CD4-positive, alpha-beta memory T cell (primary cell): ENCODE data around the gene IRAK2. TPM values are rescaled to one million over a fixed set of nuclear protein-coding genes. Genes with fewer than 3 reads are reported as not detected.
A peak's percentile ranks its signal among the peaks of the same experiment; 100 is the strongest.

ENCODE experiments used
- CTCF ChIA-PET: fragments of 350-600 bp; sonication (Branson Sonifier 250); formaldehyde crosslinking; loops from one replicate; lab custom pipeline; 2021; ENCODE audit warnings: inconsistent platforms; ENCODE audit not compliant: partially characterized antibody; lab: Charles Lee
- POLR2A ChIA-PET: fragments of 350-600 bp; sonication (Branson Sonifier 250); formaldehyde crosslinking; loops from one replicate; lab custom pipeline; 2021; ENCODE audit not compliant: partially characterized antibody; lab: Charles Lee
- DNase-seq, 5 donors: peaks; one replicate each; pipeline versions ENCODE4 v3.0.0 to v3.0.0-alpha.2; 2020 to 2022; ENCODE audit warnings: mixed read lengths in 1 of 5
- H3K27ac ChIP-seq: one replicate; pipeline ENCODE4 v1.7.0; 2013; ENCODE audit warnings: low read depth, low read length
- H3K27me3 ChIP-seq: 2 replicates; pipeline ENCODE4 v1.7.0; 2013; ENCODE audit warnings: mild to moderate bottlenecking, low read length, moderate library complexity; ENCODE audit not compliant: insufficient read depth
- H3K36me3 ChIP-seq: 2 replicates; pipeline ENCODE4 v1.7.0; 2013; ENCODE audit warnings: mild to moderate bottlenecking, low read length, moderate library complexity; ENCODE audit not compliant: insufficient read depth
- H3K4me1 ChIP-seq: 2 replicates; pipeline ENCODE4 v1.7.0; 2013; ENCODE audit warnings: mild to moderate bottlenecking, low read length, moderate library complexity; ENCODE audit not compliant: insufficient read depth
- H3K4me3 ChIP-seq, 2 donors: one replicate each; pipeline ENCODE4 v1.7.0; 2013; ENCODE audit warnings: low read length in 2 of 2, mild to moderate bottlenecking in 1 of 2
- H3K9me3 ChIP-seq, 2 donors: one replicate each; pipeline ENCODE4 v1.7.0; 2013; ENCODE audit warnings: low read length in 2 of 2, control low read depth in 1 of 2; ENCODE audit not compliant: control insufficient read depth in 1 of 2
- H3K27ac Mint-ChIP-seq, 7 donors: one replicate each; pipeline ENCODE4 v1.8.0; 2020 to 2021; ENCODE audit warnings: mixed read lengths in 7 of 7, mild to moderate bottlenecking in 6 of 7, inconsistent platforms in 3 of 7, moderate library complexity in 3 of 7
- H3K27me3 Mint-ChIP-seq, 2 donors: one replicate each; pipeline ENCODE4 v1.8.0; 2020 to 2021; ENCODE audit warnings: mixed read lengths in 2 of 2
- H3K36me3 Mint-ChIP-seq, 2 donors: one replicate each; pipeline ENCODE4 v1.8.0; 2020 to 2021; ENCODE audit warnings: mixed read lengths in 2 of 2, inconsistent platforms in 1 of 2, mild to moderate bottlenecking in 1 of 2
- H3K4me1 Mint-ChIP-seq, 4 donors: one replicate each; pipeline ENCODE4 v1.8.0; 2020 to 2021; ENCODE audit warnings: mixed read lengths in 4 of 4, mild to moderate bottlenecking in 1 of 4
- H3K4me3 Mint-ChIP-seq, 8 donors: one replicate each; pipeline ENCODE4 v1.8.0; 2020 to 2021; ENCODE audit warnings: mixed read lengths in 8 of 8, mild to moderate bottlenecking in 7 of 8, moderate library complexity in 6 of 8, inconsistent platforms in 3 of 8
- H3K9me3 Mint-ChIP-seq, 8 donors: one replicate each; pipeline ENCODE4 v1.8.0; 2020 to 2021; ENCODE audit warnings: mixed read lengths in 8 of 8, mild to moderate bottlenecking in 5 of 8, inconsistent platforms in 3 of 8, moderate library complexity in 1 of 8
- intact Hi-C: fragments of 100-400 bp; cut with micrococcal nuclease; formaldehyde crosslinking; loops from one replicate; pipeline ENCODE4 v1.15.1; 2023
- polyA plus RNA-seq, 2 donors: library from polyadenylated mRNA; unstranded; fragments of 300-500 nt; fragmentation: Illumina TruSeq; gene quantifications; one replicate each; pipeline ENCODE4 v1.2.3, GENCODE V29; 2021
- total RNA-seq, 2 experiments: library from RNA; stranded (reverse); gene quantifications; one replicate each; pipeline ENCODE4 v1.2.3, GENCODE V29; 2021

IRAK2 gene
- total and polyA plus RNA-seq, 4 experiments from 2014 or later = 4.4 to 5.8 (median 5.1) TPM

DNA sequence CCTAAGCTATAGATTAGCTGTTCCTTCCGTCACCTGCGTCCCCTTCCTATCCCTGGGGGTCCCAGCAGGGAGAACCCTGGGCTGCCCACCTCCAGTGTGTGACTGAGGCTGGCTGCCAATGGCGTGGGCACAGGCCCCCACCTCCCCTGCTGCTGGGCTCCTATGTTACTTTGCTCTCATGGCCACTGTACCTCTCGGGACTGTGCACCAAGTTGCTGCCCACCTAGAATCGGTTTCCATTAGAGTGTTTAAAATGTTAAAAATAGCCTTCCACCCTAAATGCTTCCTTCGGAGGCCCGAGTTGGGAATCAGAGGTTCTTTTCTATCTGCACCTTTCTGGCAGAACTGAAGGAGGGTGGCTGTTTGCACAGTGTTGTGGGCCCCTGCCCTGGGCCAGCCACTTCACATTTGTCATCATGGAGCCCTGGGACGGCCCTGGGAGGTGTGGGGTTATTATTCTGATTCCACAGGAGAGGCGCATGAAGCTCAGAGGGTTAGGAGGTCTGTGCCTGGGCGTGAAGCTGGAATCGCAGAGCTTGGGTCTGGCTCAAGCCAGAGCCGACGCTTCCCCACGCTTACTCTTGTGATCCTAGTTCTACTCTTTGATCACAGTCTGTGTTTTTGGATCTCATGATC is 29.1 kb downstream of the IRAK2 start:
- H3K36me3 ChIP-seq = no peaks in the 10 kb centered on the region
- intact Hi-C loops = loop anchor here (1.0 to 2.0 kb wide), 2 partner anchors 29 to 48 kb away; partner anchors contain the start of gene IRAK2
- peak overlapping the region in 1 of 2 donors; percentile 29 for H3K4me3 ChIP-seq
- Mint-ChIP-seq H3K27me3 (no peaks in the 10 kb centered on the region), H3K27ac (peak overlapping the region; percentile 98 to 100 (median 99)), H3K4me3 (peak overlapping the region; percentile 62 to 89 (median 82)), H3K36me3 (peaks cover 4% of the 10 kb centered on the region in 2 donors), H3K4me1 (peaks cover 69 to 93% (median 81%) of the 10 kb centered on the region in 4 donors), H3K9me3 (no peaks in the 10 kb centered on the region)
- peak in 1 of 5 donors; percentile 39 for DNase-seq
- ChIA-PET CTCF (interaction anchor here (0.5 to 5.1 kb wide), 21 partner anchors 8 to 401 kb away, joined by 3 to 48 read pairs (median 4); partner anchors contain the start of genes ARPC4, IRAK2, TADA3 and VHL), POLR2A (interaction anchor here (0.8 to 9.0 kb wide), 25 partner anchors 8 to 401 kb away, joined by 3 to 80 read pairs (median 5); partner anchors contain the start of genes ARPC4, BRK1, CRELD1 and IL17RE)
- H3K27me3 ChIP-seq = no peaks in the 10 kb centered on the region
- peaks cover 97% of the 10 kb centered on the region for H3K4me1 ChIP-seq
- H3K9me3 ChIP-seq = no peaks in the 10 kb centered on the region
- H3K27ac ChIP-seq = peak overlapping the region; percentile 87

DNA sequence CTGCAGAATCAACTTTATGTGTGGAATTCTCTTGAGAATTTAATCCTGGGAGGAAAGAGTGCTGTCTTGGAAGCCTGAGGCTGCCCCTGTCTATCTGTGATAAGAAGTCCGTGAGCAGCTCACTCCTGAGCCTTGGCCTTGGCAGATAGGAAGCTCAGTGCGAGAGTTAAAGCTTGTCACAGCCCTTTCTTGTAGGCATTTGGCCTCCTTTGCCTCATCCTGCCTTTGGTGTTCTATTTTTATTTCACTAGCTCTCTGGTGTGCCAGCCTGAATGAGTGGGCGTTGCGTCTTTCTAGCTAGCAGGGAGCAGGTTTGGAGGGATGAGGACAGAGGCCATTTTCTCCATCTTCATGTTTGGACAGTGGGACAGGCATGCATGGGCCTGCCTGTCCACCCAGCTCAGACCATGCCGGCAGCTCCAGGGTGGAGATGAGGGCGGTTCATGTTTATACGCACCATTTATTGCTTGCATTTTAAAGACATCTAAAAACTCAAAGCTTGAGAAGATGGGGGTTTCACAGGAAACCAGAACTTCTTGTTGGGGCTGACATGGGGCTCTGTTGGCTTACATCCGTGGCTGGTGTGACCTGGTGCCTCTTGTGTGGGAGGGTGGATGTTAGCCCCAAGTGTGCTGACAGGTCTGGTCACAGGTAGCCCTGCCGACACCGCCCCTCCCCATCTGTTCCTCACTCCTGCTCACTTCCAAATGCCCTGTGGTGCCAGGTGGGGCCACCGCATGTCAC is 29.8 kb downstream of the IRAK2 start:
- peak overlapping the region; percentile 87 for H3K27ac ChIP-seq
- peak overlapping the region in 1 of 2 donors; percentile 29 for H3K4me3 ChIP-seq
- peaks cover 69 to 93% (median 81%) of the 10 kb centered on the region in 4 donors for H3K4me1 Mint-ChIP-seq
- no peaks in the 10 kb centered on the region for H3K27me3 Mint-ChIP-seq
- no peaks in the 10 kb centered on the region for H3K9me3 Mint-ChIP-seq
- intact Hi-C loops = loop anchor here (1.0 to 2.0 kb wide), 2 partner anchors 30 to 48 kb away; partner anchors contain the start of gene IRAK2
- H3K4me1 ChIP-seq = peaks cover 97% of the 10 kb centered on the region
- H3K27me3 ChIP-seq = no peaks in the 10 kb centered on the region
- peak overlapping the region; percentile 62 to 89 (median 82) for H3K4me3 Mint-ChIP-seq
- H3K36me3 ChIP-seq = no peaks in the 10 kb centered on the region
- H3K9me3 ChIP-seq = no peaks in the 10 kb centered on the region
- peak overlapping the region; percentile 98 to 100 (median 99) for H3K27ac Mint-ChIP-seq
- POLR2A ChIA-PET = interaction anchor here (0.8 to 9.0 kb wide), 23 partner anchors 8 to 402 kb away, joined by 3 to 80 read pairs (median 5); partner anchors contain the start of genes ARPC4, CRELD1, IL17RE and IRAK2
- CTCF ChIA-PET = interaction anchor here (0.5 to 5.1 kb wide), 17 partner anchors 9 to 402 kb away, joined by 3 to 48 read pairs (median 4); partner anchors contain the start of genes ARPC4, IRAK2, TADA3 and VHL
- peaks cover 0 to 7% of the 10 kb centered on the region in 2 donors for H3K36me3 Mint-ChIP-seq
- DNase-seq = peak; percentile 69 to 87 (median 72)

DNA sequence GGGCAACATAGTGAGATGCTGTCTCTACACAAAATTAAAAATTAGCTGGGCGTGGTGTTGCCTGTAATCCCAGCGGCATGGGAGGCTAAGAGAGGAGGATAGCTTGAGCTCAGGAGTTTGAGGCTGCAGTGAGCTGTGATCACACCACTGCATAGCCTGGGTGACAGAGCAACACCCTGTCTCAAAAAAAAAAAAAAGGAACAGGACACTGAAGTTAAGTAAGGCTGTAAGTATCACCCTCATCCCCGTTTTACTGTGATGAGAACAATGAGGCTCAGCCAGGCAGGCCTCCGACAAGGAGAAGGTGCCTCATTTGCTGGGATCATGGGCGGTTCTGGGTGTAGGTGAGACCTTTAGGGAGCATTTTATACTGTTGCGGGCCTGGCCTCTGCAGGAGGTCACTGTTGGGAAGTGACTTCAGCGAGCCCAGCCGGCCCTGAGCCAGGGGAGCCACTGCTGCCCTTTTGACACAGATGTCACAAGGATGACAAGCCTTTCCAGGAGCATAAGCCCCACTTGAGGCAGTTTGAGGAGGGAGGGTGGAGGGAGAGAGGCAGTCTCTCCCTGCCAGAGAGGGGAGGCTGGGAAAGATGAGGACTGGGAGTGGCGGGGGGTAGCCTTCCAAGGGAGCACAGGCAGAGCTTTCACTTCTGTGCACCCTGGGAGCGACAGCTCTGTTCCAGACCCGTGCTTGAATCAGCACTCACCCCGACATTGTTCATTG is 30.8 kb downstream of the IRAK2 start:
- H3K4me3 Mint-ChIP-seq = peak overlapping the region; percentile 62 to 89 (median 82)
- Histone ChIP-seq H3K4me1 (peaks cover 97% of the 10 kb centered on the region), H3K4me3 (peak overlapping the region in 1 of 2 donors; percentile 29), H3K27me3 (no peaks in the 10 kb centered on the region), H3K27ac (peak overlapping the region; percentile 87), H3K36me3 (no peaks in the 10 kb centered on the region), H3K9me3 (no peaks in the 10 kb centered on the region)
- no peaks in the 10 kb centered on the region for H3K9me3 Mint-ChIP-seq
- peak overlapping the region; percentile 98 to 100 (median 99) for H3K27ac Mint-ChIP-seq
- intact Hi-C loops = loop anchor here (2.0 kb wide), 1 partner anchor 31 kb away; the partner anchor contains the start of gene IRAK2
- CTCF ChIA-PET = interaction anchor here (2.0 to 2.7 kb wide), 4 partner anchors 10 to 32 kb away, joined by 4 to 20 read pairs (median 10); no protein-coding TSS in a partner anchor
- no peak for DNase-seq
- H3K27me3 Mint-ChIP-seq = no peaks in the 10 kb centered on the region
- H3K4me1 Mint-ChIP-seq = peaks cover 63 to 91% (median 76%) of the 10 kb centered on the region in 4 donors
- POLR2A ChIA-PET = interaction anchor here (1.2 to 9.0 kb wide), 8 partner anchors 9 to 53 kb away, joined by 4 to 80 read pairs (median 18); partner anchors contain the start of genes IRAK2, TATDN2 and VHL
- H3K36me3 Mint-ChIP-seq = peaks cover under 1 to 7% of the 10 kb centered on the region in 2 donors

DNA sequence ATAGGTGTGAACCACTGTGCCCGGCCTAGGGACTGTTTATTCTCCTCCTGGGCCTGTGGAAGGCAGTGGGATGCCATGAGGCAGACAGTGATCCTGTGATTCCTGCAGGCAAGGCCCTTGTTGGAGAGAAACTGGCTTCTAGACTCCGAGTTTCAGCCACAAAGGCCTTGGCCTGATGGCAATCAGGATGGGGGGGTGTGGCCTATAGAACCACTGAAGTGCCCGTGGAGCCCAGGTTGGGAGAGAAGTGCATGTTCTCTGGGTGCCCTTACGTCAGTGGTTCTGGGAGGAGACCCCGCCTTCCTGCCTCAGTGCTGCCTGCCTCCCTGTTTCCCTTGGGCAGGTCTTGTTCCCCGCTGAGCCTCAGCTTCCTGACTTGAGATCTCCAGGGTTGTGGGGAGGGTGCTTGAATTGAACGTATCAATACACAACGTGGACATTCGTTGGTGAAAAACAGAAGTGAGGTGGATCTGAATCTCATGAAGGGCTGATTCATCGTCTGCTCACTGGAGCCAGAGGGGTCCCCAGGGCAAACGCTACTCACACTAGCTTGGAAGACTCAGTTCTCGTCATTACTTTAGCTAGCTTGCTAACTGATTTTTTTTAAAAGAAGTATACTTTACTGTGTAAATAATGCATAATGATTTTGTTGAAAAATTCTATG is 31.8 kb downstream of the IRAK2 start:
- no peaks in the 10 kb centered on the region for H3K9me3 ChIP-seq
- H3K9me3 Mint-ChIP-seq = no peaks in the 10 kb centered on the region
- peaks cover 5% of the 10 kb centered on the region for H3K36me3 ChIP-seq

DNA sequence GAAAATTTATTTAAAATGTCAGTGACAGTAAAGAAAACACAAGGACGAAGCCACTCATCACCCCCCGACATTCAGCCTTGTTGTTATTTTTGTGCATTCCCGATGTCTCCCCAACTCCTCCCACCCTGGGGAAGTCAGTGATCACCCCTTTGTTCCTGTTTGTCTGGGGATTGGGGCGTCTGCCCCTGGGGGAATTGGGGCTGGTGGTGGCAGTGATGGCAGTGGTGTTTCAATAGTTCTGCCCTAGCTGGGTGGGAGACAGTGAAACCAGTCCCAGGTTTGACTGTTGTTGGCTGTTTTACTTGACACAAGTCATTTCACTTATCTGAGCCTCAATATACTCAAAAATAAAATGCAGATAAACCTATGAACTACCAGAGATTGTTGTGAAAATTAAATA is 33.5 kb downstream of the IRAK2 start:
- no peaks in the 10 kb centered on the region for H3K9me3 Mint-ChIP-seq
- intact Hi-C loops = loop anchor here (2.0 kb wide), 3 partner anchors 27 to 55 kb away; partner anchors contain the start of gene TATDN2
- peak overlapping the region in 5 of 8 donors; percentile 6 to 79 (median 74) for H3K4me3 Mint-ChIP-seq
- H3K9me3 ChIP-seq = no peaks in the 10 kb centered on the region
- DNase-seq = no peak
- H3K4me1 Mint-ChIP-seq = peaks cover 47 to 84% (median 68%) of the 10 kb centered on the region in 4 donors
- H3K27ac ChIP-seq = peak overlapping the region; percentile 88
- H3K27ac Mint-ChIP-seq = peak overlapping the region; percentile 95 to 99 (median 97)
- H3K36me3 Mint-ChIP-seq = peaks cover 13 to 15% of the 10 kb centered on the region in 2 donors
- CTCF ChIA-PET = interaction anchor here (0.9 to 1.4 kb wide), 3 partner anchors 25 to 44 kb away, joined by 3 to 7 read pairs (median 3); no protein-coding TSS in a partner anchor
- no peak overlapping the region for H3K4me3 ChIP-seq
- H3K27me3 Mint-ChIP-seq = no peaks in the 10 kb centered on the region
- POLR2A ChIA-PET = interaction anchor here (2.1 to 4.5 kb wide), 4 partner anchors 8 to 57 kb away, joined by 8 to 21 read pairs (median 15); partner anchors contain the start of genes IRAK2 and VHL
- H3K4me1 ChIP-seq = peaks cover 84% of the 10 kb centered on the region
- H3K27me3 ChIP-seq = no peaks in the 10 kb centered on the region
- peaks cover 6% of the 10 kb centered on the region for H3K36me3 ChIP-seq

More for the DNA sequence above, 31.8 kb downstream of the IRAK2 start:
- Histone ChIP-seq H3K27me3 (no peaks in the 10 kb centered on the region), H3K27ac (peak overlapping the region; percentile 87), H3K4me3 (no peak overlapping the region), H3K4me1 (peaks cover 96% of the 10 kb centered on the region)
- intact Hi-C loops = no loop called here
- ChIA-PET CTCF (interaction anchor here (0.5 to 2.7 kb wide), 5 partner anchors 11 to 86 kb away, joined by 3 to 14 read pairs (median 3); partner anchors contain the start of gene IRAK2), POLR2A (interaction anchor here (1.2 to 9.0 kb wide), 3 partner anchors 26 to 51 kb away, joined by 4 to 80 read pairs (median 19); partner anchors contain the start of gene TATDN2)
- Mint-ChIP-seq H3K27me3 (no peaks in the 10 kb centered on the region), H3K4me1 (peaks cover 59 to 89% (median 75%) of the 10 kb centered on the region in 4 donors), H3K36me3 (peaks cover 5 to 10% of the 10 kb centered on the region in 2 donors), H3K4me3 (peak overlapping the region in 7 of 8 donors; percentile 13 to 86 (median 48)), H3K27ac (peak overlapping the region; percentile 78 to 99 (median 98))
- no peak for DNase-seq
